ENCODE data around the gene SNPH. TPM values are rescaled to one million over a fixed set of nuclear protein-coding genes. Genes with fewer than 3 reads are reported as not detected.

SNPH gene
- polyA plus RNA-seq, 2 of the 4 experiments (the other 2 are of a cell fraction) = 1.1 to 5.2 TPM

- TF ChIP-seq USF2 (IDR thresholded peaks at IDR 0.05) = no peak
- TF ChIP-seq BHLHE40 (IDR thresholded peaks at IDR 0.05; ENCODE audit: low read depth, low read length) = no peak
- no peak for TF ChIP-seq HMGXB4 (CRISPR knock-in tag; IDR thresholded peaks at IDR 0.05; ENCODE audit: borderline replicate concordance)
Measured at GRCh38 chr20:1294497-1294896, 28.4 kb downstream of the SNPH start (continued).

GRCh38 chr20:1295276-1295930 lies 29.3 kb downstream of the SNPH start:
- Histone ChIP-seq H3K4me3 (no peak overlapping the region), H3K4me1 (no peaks in the 10 kb centered on the region; the same call in 2 of the 3 replicates), H3K4me2 (no peak overlapping the region), H3K9me3 (no peaks in the 10 kb centered on the region), H3K27ac (no peak overlapping the region)
- DNase-seq (ENCODE audit: low read depth in 1 of 2, low spot score in 1 of 2) = no peak
- FAIRE-seq = no peak
- WGBS (ENCODE audit: missing lambda C conversion rate) = 90% methylated on average over 20 of the region's 20 CpGs
- CTCF ChIA-PET = interaction anchor here (1.0 kb wide), 1 partner anchor 9 kb away, joined by 3 read pairs; no protein-coding TSS in a partner anchor
- TF ChIP-seq BHLHE40 (IDR thresholded peaks at IDR 0.05; ENCODE audit: low read depth, low read length) (no peak), POLR2A (IDR thresholded peaks at IDR 0.05; ENCODE audit: low read length) (no peak), GATA3 (IDR thresholded peaks at IDR 0.05; ENCODE audit: borderline replicate concordance) (no peak)
- POLR2A ChIA-PET = no interaction called here
- ATAC-seq = no peak

- H3K9me3 ChIP-seq = no peaks in the 10 kb centered on the region
- TF ChIP-seq MAFK (IDR thresholded peaks at IDR 0.05; ENCODE audit: partially characterized antibody) (no peak), HOXA7 (CRISPR knock-in tag; IDR thresholded peaks at IDR 0.05) (no peak), ELK1 (IDR thresholded peaks at IDR 0.05; ENCODE audit: low read depth, low read length) (no peak), FOXS1 (CRISPR knock-in tag; IDR thresholded peaks at IDR 0.05) (no peak), HOXB13 (CRISPR knock-in tag; IDR thresholded peaks at IDR 0.05; ENCODE audit: low read depth) (no peak), KDM1A (IDR thresholded peaks at IDR 0.05; ENCODE audit: low read depth) (no peak), ZC3H11A (IDR thresholded peaks at IDR 0.05) (no peak), RAD21 (conservative IDR thresholded peaks at IDR 0.05 in 1 of 2, IDR thresholded peaks at IDR 0.05 in 1 of 2) (no peak), JUN (IDR thresholded peaks at IDR 0.05) (no peak), SMC3 (IDR thresholded peaks at IDR 0.05) (no peak)
- H3K27ac ChIP-seq = no peak overlapping the region
- peaks cover 5% of the 10 kb centered on the region; the same call in 1 of the 3 replicates for H3K4me1 ChIP-seq
- no peak overlapping the region for H3K4me3 ChIP-seq
- POLR2A ChIA-PET = no interaction called here
- 88% methylated on average over 18 of the region's 20 CpGs for WGBS (ENCODE audit: missing lambda C conversion rate)
- CTCF ChIA-PET = interaction anchor here (0.6 kb wide), 1 partner anchor 42 kb away, joined by 3 read pairs; no protein-coding TSS in a partner anchor
- FAIRE-seq = no peak
- no peak for DNase-seq (ENCODE audit: low read depth in 1 of 2, low spot score in 1 of 2)
- no peak for ATAC-seq
- H3K4me2 ChIP-seq = no peak overlapping the region
Measured at GRCh38 chr20:1296117-1296610, 30.1 kb downstream of the SNPH start.

- ChIA-PET CTCF (interaction anchor here (0.6 to 1.4 kb wide), 3 partner anchors 13 to 141 kb away, joined by 3 to 5 read pairs (median 3); no protein-coding TSS in a partner anchor), POLR2A (no interaction called here)
- no peak for FAIRE-seq
- H3K4me1 ChIP-seq = peaks cover 5% of the 10 kb centered on the region; the same call in 1 of the 3 replicates
- 88% methylated on average over 14 of the region's 14 CpGs for WGBS (ENCODE audit: missing lambda C conversion rate)
- no peak overlapping the region for H3K27ac ChIP-seq
- H3K4me2 ChIP-seq = no peak overlapping the region
- no peak overlapping the region for H3K4me3 ChIP-seq
- DNase-seq (ENCODE audit: low read depth in 1 of 2, low spot score in 1 of 2) = no peak
- no peak for ATAC-seq
- no peaks in the 10 kb centered on the region for H3K9me3 ChIP-seq
- TF ChIP-seq KDM1A (IDR thresholded peaks at IDR 0.05; ENCODE audit: low read depth) (no peak), KDM5A (IDR thresholded peaks at IDR 0.05) (no peak), MAFK (IDR thresholded peaks at IDR 0.05; ENCODE audit: partially characterized antibody) (no peak), PHF8 (IDR thresholded peaks at IDR 0.05; ENCODE audit: borderline replicate concordance, low read depth) (no peak), ESRRA (IDR thresholded peaks at IDR 0.05; ENCODE audit: borderline replicate concordance, low read length) (no peak), MYC (IDR thresholded peaks at IDR 0.05; ENCODE audit: borderline replicate concordance, low read length) (no peak), NPAS2 (CRISPR knock-in tag; IDR thresholded peaks at IDR 0.05; ENCODE audit: borderline replicate concordance) (no peak), REST (IDR thresholded peaks at IDR 0.05) (no peak), SMC3 (IDR thresholded peaks at IDR 0.05) (no peak), GATA3 (IDR thresholded peaks at IDR 0.05; ENCODE audit: borderline replicate concordance) (no peak), ZFP36 (IDR thresholded peaks at IDR 0.05; ENCODE audit: borderline replicate concordance, partially characterized antibody) (no peak)
Measured at GRCh38 chr20:1296922-1297321, 30.8 kb downstream of the SNPH start.
